Panc1 (cell line): ENCODE results near the gene CADPS2. TPM values are rescaled to one million over a fixed set of nuclear protein-coding genes. Genes with fewer than 3 reads are reported as not detected.

Experiments used
- ATAC-seq: fragments of 200-7000 bp; cut with Tn5 transposase; 2 replicates; pipeline ENCODE4 v1.9.1; 2020; ENCODE audit warnings: mild to moderate bottlenecking, moderate library complexity
- BruUV-seq: library from RNA; stranded (reverse); fragments of 400-500 nt; replicated peaks from 2 replicates; lab custom pipeline; 2021; lab: Mats Ljungman, UMichigan
- CTCF ChIA-PET: fragments of 300-600 bp; sonication (Branson Sonifier 250); formaldehyde crosslinking; loops from one replicate; lab custom pipeline; 2022; ENCODE audit warnings: antibody characterized with exemption; lab: Charles Lee
- POLR2A ChIA-PET: fragments of 300-600 bp; sonication (Branson Sonifier 250); formaldehyde crosslinking; loops from one replicate; lab custom pipeline; 2022; ENCODE audit warnings: antibody characterized with exemption; lab: Charles Lee
- DNase-seq: peaks from one replicate; pipeline ENCODE4 v3.0.0-alpha.2; 2010; ENCODE audit warnings: low read depth, low spot score
- H3K27ac ChIP-seq: 2 replicates; pipeline ENCODE4 v1.5.1; 2011; ENCODE audit warnings: mild to moderate bottlenecking, low read length, inconsistent platforms
- H3K27me3 ChIP-seq: fragments of 200-500 bp; sonication (Bioruptor generic); 2 replicates; pipeline ENCODE4 v1.6.0; 2014; ENCODE audit warnings: low read length, inconsistent platforms; ENCODE audit not compliant: control insufficient read depth, insufficient read depth
- H3K36me3 ChIP-seq: fragments of 200-500 bp; sonication (Bioruptor generic); 2 replicates; pipeline ENCODE4 v1.5.1; 2014; ENCODE audit warnings: inconsistent platforms, mild to moderate bottlenecking, low read length, moderate library complexity; ENCODE audit not compliant: control insufficient read depth, insufficient read depth
- H3K4me1 ChIP-seq: 2 replicates; pipeline ENCODE4 v1.5.1; 2011; ENCODE audit warnings: inconsistent platforms, mild to moderate bottlenecking, low read length, moderate library complexity; ENCODE audit not compliant: control insufficient read depth, insufficient read depth
- H3K4me3 ChIP-seq, 2 experiments: 2 replicates each; pipeline ENCODE4 v1.5.1; 2011 to 2012; ENCODE audit warnings: low read depth in 2 of 2, low read length in 2 of 2, mild to moderate bottlenecking in 2 of 2, inconsistent platforms in 1 of 2, moderate library complexity in 1 of 2
- H3K9me3 ChIP-seq: fragments of 200-500 bp; sonication (Bioruptor generic); 2 replicates; pipeline ENCODE4 v1.5.1; 2014; ENCODE audit warnings: low read depth, mild to moderate bottlenecking, inconsistent platforms, low read length, moderate library complexity; ENCODE audit not compliant: control insufficient read depth, insufficient read depth
- CTCF ChIP-seq: fragments of 450-650 bp; IDR thresholded peaks from 2 replicates; pipeline ENCODE4 v1.5.1; 2017; ENCODE audit warnings: mild to moderate bottlenecking
- POLR2AphosphoS5 ChIP-seq: IDR thresholded peaks from 2 replicates; pipeline ENCODE4 v1.6.1; 2012; ENCODE audit warnings: mild to moderate bottlenecking, low read depth, low read length, moderate library complexity
- REST ChIP-seq, 2 experiments: IDR thresholded peaks; 2 replicates each; pipeline ENCODE4 v1.6.1; 2011 to 2012; ENCODE audit warnings: low read depth in 2 of 2, control low read depth in 1 of 2, low read length in 1 of 2, mild to moderate bottlenecking in 1 of 2, moderate library complexity in 1 of 2; ENCODE audit not compliant: insufficient read depth in 1 of 2
- SIN3A ChIP-seq: IDR thresholded peaks from 2 replicates; pipeline ENCODE4 v1.6.1; 2012; ENCODE audit warnings: low read depth, mild to moderate bottlenecking, low read length, moderate library complexity, borderline replicate concordance; ENCODE audit not compliant: insufficient read depth
- TCF7L2 ChIP-seq: IDR thresholded peaks from 2 replicates; pipeline ENCODE4 v1.6.1; 2011; ENCODE audit warnings: mild to moderate bottlenecking, low read depth, low read length, inconsistent platforms
- in situ Hi-C: cut with HindIII; loops from 2 replicates; pipeline ENCODE4 v1.10.0; 2016; ENCODE audit warnings: low sequenced_read_pairs, low pct_unique_long_range_greater_than_20kb
- intact Hi-C: fragments of 100-400 bp; cut with micrococcal nuclease; formaldehyde crosslinking; loops from one replicate; pipeline ENCODE4 v1.10.0; 2022; ENCODE audit not compliant: unreplicated experiment
- total RNA-seq: library from RNA; stranded (reverse); gene quantifications from one replicate; pipeline ENCODE4 v1.2.1, GENCODE V29; 2021; ENCODE audit not compliant: unreplicated experiment

CADPS2 gene
- total RNA-seq, 1 experiment from 2014 or later, result 1.6 TPM

- no peak for ATAC-seq
- no TSS peak for BruUV-seq
- in situ Hi-C loops, result no loop called here
- TF ChIP-seq CTCF, result no peak
- no peak for TF ChIP-seq SIN3A
- no peak for TF ChIP-seq REST (IDR thresholded peaks at IDR 0.05; ENCODE audit: insufficient read depth in 1 of 2, low read depth in 2 of 2, low read length in 1 of 2)
- TF ChIP-seq POLR2AphosphoS5, result no peak
- TF ChIP-seq TCF7L2, result no peak
- Histone ChIP-seq H3K27me3 (no peaks in the 10 kb centered on the region), H3K36me3 (no peaks in the 10 kb centered on the region; the same call in 1 of the 2 replicates), H3K4me1 (no peaks in the 10 kb centered on the region), H3K9me3 (no peaks in the 10 kb centered on the region), H3K4me3 (no peak overlapping the region), H3K27ac (no peak overlapping the region)
- ChIA-PET POLR2A (no interaction called here), CTCF (no interaction called here)
- intact Hi-C loops, result no loop called here
- no peak for DNase-seq
These were observed 341.8 kb downstream of the CADPS2 start for GRCh38 chr7:122544463-122544862.

- ATAC-seq, result no peak
- intact Hi-C loops (no loop called here), in situ Hi-C loops (no loop called here)
- TF ChIP-seq REST (IDR thresholded peaks at IDR 0.05; ENCODE audit: insufficient read depth in 1 of 2, low read depth in 2 of 2, low read length in 1 of 2) (no peak), POLR2AphosphoS5 (no peak), SIN3A (no peak), CTCF (no peak), TCF7L2 (no peak)
- no TSS peak for BruUV-seq
- Histone ChIP-seq H3K27ac (no peak overlapping the region), H3K27me3 (no peaks in the 10 kb centered on the region), H3K9me3 (no peaks in the 10 kb centered on the region), H3K4me1 (no peaks in the 10 kb centered on the region), H3K36me3 (no peaks in the 10 kb centered on the region; the same call in 1 of the 2 replicates), H3K4me3 (no peak overlapping the region)
- no peak for DNase-seq
- ChIA-PET CTCF (no interaction called here), POLR2A (no interaction called here)
These were observed 342.4 kb downstream of the CADPS2 start for GRCh38 chr7:122543891-122544290.
